WTC11 (cell line): Measurements from ENCODE around the gene ESR2. TPM values are rescaled to one million over a fixed set of nuclear protein-coding genes. Genes with fewer than 3 reads are reported as not detected.
"Not testable (repeated sequence)": the region's sequence is repeated elsewhere in the genome, so short reads cannot be mapped to it uniquely, and the experiment has no call there.

Experiments
- ATAC-seq: fragments of 200-7000 bp; cut with Tn5 transposase; 2 replicates; pipeline ENCODE4 v1.10.0; 2021; ENCODE audit warnings: mild to moderate bottlenecking, moderate library complexity
- CTCF ChIA-PET: fragments of 300-600 bp; sonication (Branson Sonifier 250); formaldehyde crosslinking; loops from one replicate; lab custom pipeline; 2021; ENCODE audit warnings: antibody characterized with exemption; lab: Charles Lee
- POLR2A ChIA-PET: fragments of 350-600 bp; sonication (Branson Sonifier 250); formaldehyde crosslinking; loops from one replicate; lab custom pipeline; 2021; ENCODE audit warnings: antibody characterized with exemption; lab: Charles Lee
- DNase-seq: peaks from one replicate; pipeline ENCODE4 v3.0.0; 2021; ENCODE audit warnings: low spot score
- H3K27ac Mint-ChIP-seq: 2 replicates; pipeline ENCODE4 v1.8.0; 2021; ENCODE audit warnings: mixed read lengths
- H3K27me3 Mint-ChIP-seq: 2 replicates; pipeline ENCODE4 v1.8.0; 2021; ENCODE audit warnings: low read depth, mild to moderate bottlenecking, moderate library complexity, mixed read lengths
- H3K36me3 Mint-ChIP-seq: 2 replicates; pipeline ENCODE4 v1.8.0; 2021; ENCODE audit warnings: mixed read lengths
- H3K4me1 Mint-ChIP-seq: 2 replicates; pipeline ENCODE4 v1.8.0; 2022; ENCODE audit warnings: mixed read lengths
- H3K4me3 Mint-ChIP-seq: 2 replicates; pipeline ENCODE4 v1.8.0; 2021; ENCODE audit warnings: mild to moderate bottlenecking, moderate library complexity, mixed read lengths
- H3K9me3 Mint-ChIP-seq: 2 replicates; pipeline ENCODE4 v1.8.0; 2021; ENCODE audit warnings: mixed read lengths
- ATF2 ChIP-seq: sonication (generic); formaldehyde crosslinking; IDR thresholded peaks from 2 replicates; pipeline ENCODE4 v1.8.1; 2022; ENCODE audit warnings: low read depth, missing genetic modification reagents, borderline replicate concordance
- GTF2I ChIP-seq: fragments of 250-450 bp; sonication (Bioruptor Pico); conservative IDR thresholded peaks from 2 replicates; pipeline ENCODE4 v1.4.0; 2021; ENCODE audit warnings: mild to moderate bottlenecking
- HMGXB4 ChIP-seq: sonication (generic); formaldehyde crosslinking; IDR thresholded peaks from 2 replicates; pipeline ENCODE4 v1.8.1; 2023; ENCODE audit warnings: mild to moderate bottlenecking, moderate library complexity, missing genetic modification reagents
- JAZF1 ChIP-seq: fragments of 250-450 bp; sonication (Bioruptor Pico); IDR thresholded peaks from 2 replicates; pipeline ENCODE4 v1.9.0; 2021; ENCODE audit warnings: moderate library complexity, mild to moderate bottlenecking, inconsistent platforms
- MXD4 ChIP-seq: fragments of 250-450 bp; sonication (Bioruptor Pico); IDR thresholded peaks from 2 replicates; pipeline ENCODE4 v1.8.0; 2021; ENCODE audit warnings: mild to moderate bottlenecking, moderate library complexity, borderline replicate concordance
- NR1H2 ChIP-seq: sonication (generic); formaldehyde crosslinking; IDR thresholded peaks from 2 replicates; pipeline ENCODE4 v1.9.0; 2021; ENCODE audit warnings: mild to moderate bottlenecking, moderate library complexity, missing genetic modification reagents
- OVOL2 ChIP-seq: fragments of 250-450 bp; sonication (Bioruptor Pico); IDR thresholded peaks from 2 replicates; pipeline ENCODE4 v1.9.0; 2021; ENCODE audit warnings: mild to moderate bottlenecking, borderline replicate concordance
- RORB ChIP-seq: fragments of 250-450 bp; sonication (Bioruptor Pico); IDR thresholded peaks from 2 replicates; pipeline ENCODE4 v1.9.0; 2021; ENCODE audit warnings: mild to moderate bottlenecking
- TEAD4 ChIP-seq: sonication (generic); formaldehyde crosslinking; IDR thresholded peaks from 2 replicates; pipeline ENCODE4 v1.8.0; 2022; ENCODE audit warnings: mild to moderate bottlenecking, missing genetic modification reagents
- ZNF121 ChIP-seq: sonication (generic); formaldehyde crosslinking; IDR thresholded peaks from 2 replicates; pipeline ENCODE4 v1.8.0; 2023; ENCODE audit warnings: missing genetic modification reagents
- ZNF219 ChIP-seq: sonication (generic); formaldehyde crosslinking; IDR thresholded peaks from 2 replicates; pipeline ENCODE4 v1.8.0; 2023; ENCODE audit warnings: missing genetic modification reagents, mild to moderate bottlenecking, borderline replicate concordance
- ZNF232 ChIP-seq: sonication (generic); formaldehyde crosslinking; IDR thresholded peaks from 2 replicates; pipeline ENCODE4 v1.8.0; 2022; ENCODE audit warnings: mild to moderate bottlenecking, missing genetic modification reagents
- ZNF263 ChIP-seq: sonication (generic); formaldehyde crosslinking; IDR thresholded peaks from 2 replicates; pipeline ENCODE4 v1.8.1; 2022; ENCODE audit warnings: low read depth, mild to moderate bottlenecking, moderate library complexity, missing genetic modification reagents
- ZNF317 ChIP-seq: sonication (generic); formaldehyde crosslinking; IDR thresholded peaks from 2 replicates; pipeline ENCODE4 v1.8.1; 2023; ENCODE audit warnings: low read depth, mild to moderate bottlenecking, moderate library complexity, missing genetic modification reagents, borderline replicate concordance
- total RNA-seq: library from RNA; stranded (reverse); gene quantifications from 3 replicates; pipeline ENCODE4 v1.2.3, GENCODE V29; 2021
- TF ChIP-seq, protein P1 (sequence below): sonication (generic); formaldehyde crosslinking; IDR thresholded peaks from 2 replicates; pipeline ENCODE4 v1.8.1; 2023; ENCODE audit warnings: mild to moderate bottlenecking, missing genetic modification reagents
- TF ChIP-seq, protein P2 (sequence below): sonication (generic); formaldehyde crosslinking; IDR thresholded peaks from 2 replicates; pipeline ENCODE4 v1.8.0; 2023; ENCODE audit warnings: missing genetic modification reagents
- TF ChIP-seq, protein P3 (sequence below): sonication (generic); formaldehyde crosslinking; IDR thresholded peaks from 2 replicates; pipeline ENCODE4 v1.8.1; 2023; ENCODE audit warnings: mild to moderate bottlenecking, missing genetic modification reagents, borderline replicate concordance
- TF ChIP-seq, protein P4 (sequence below): fragments of 250-450 bp; sonication (Bioruptor Pico); IDR thresholded peaks from 2 replicates; pipeline ENCODE4 v2.1.2; 2022; ENCODE audit warnings: mild to moderate bottlenecking, moderate library complexity
- TF ChIP-seq, protein P5 (sequence below): fragments of 250-450 bp; sonication (Bioruptor Pico); IDR thresholded peaks from 2 replicates; pipeline ENCODE4 v1.9.0; 2021; ENCODE audit warnings: mild to moderate bottlenecking, borderline replicate concordance
- TF ChIP-seq, protein P6 (sequence below): sonication (generic); formaldehyde crosslinking; IDR thresholded peaks from 2 replicates; pipeline ENCODE4 v1.8.1; 2023; ENCODE audit warnings: mild to moderate bottlenecking, missing genetic modification reagents, moderate library complexity

ESR2 gene
- total RNA-seq, 1 experiment from 2014 or later, result 0.50 TPM

DNA sequence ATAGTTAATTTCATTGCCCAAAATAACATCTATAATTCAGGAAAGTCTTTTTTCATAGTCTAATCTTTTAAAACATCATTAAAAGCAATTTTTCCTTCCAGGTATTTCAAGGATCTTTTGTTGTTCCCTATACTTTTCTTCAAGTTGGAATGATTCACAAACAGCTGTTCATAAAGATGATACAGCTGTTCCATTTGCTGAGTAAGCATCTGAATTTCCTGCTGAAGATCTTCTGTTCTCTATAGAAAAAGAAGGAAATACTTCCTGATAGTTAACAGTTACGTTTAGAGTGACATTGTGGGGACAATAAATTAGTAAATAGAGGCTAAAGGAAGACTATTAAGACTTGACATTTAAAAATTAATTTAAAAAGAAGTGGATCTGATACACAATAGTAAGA lies 30.3 kb upstream of the ESR2 start:
- POLR2A ChIA-PET, result no interaction called here
- H3K27ac Mint-ChIP-seq, result no peak overlapping the region
- no peaks in the 10 kb centered on the region for H3K27me3 Mint-ChIP-seq
- peaks cover 10% of the 10 kb centered on the region for H3K9me3 Mint-ChIP-seq
- peaks cover 8% of the 10 kb centered on the region for H3K4me1 Mint-ChIP-seq
- CTCF ChIA-PET, result interaction anchor here (0.6 kb wide), 1 partner anchor 26 kb away, joined by 3 read pairs; no protein-coding TSS in a partner anchor
- no peak overlapping the region for H3K4me3 Mint-ChIP-seq
- no peak for ATAC-seq
- no peak for TF ChIP-seq ATF2 (CRISPR knock-in tag)
- TF ChIP-seq ZNF263, result no peak
- no peak for TF ChIP-seq TEAD4 (CRISPR knock-in tag)
- TF ChIP-seq, protein P1, sequence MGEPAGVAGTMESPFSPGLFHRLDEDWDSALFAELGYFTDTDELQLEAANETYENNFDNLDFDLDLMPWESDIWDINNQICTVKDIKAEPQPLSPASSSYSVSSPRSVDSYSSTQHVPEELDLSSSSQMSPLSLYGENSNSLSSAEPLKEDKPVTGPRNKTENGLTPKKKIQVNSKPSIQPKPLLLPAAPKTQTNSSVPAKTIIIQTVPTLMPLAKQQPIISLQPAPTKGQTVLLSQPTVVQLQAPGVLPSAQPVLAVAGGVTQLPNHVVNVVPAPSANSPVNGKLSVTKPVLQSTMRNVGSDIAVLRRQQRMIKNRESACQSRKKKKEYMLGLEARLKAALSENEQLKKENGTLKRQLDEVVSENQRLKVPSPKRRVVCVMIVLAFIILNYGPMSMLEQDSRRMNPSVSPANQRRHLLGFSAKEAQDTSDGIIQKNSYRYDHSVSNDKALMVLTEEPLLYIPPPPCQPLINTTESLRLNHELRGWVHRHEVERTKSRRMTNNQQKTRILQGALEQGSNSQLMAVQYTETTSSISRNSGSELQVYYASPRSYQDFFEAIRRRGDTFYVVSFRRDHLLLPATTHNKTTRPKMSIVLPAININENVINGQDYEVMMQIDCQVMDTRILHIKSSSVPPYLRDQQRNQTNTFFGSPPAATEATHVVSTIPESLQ (CRISPR knock-in tag), result no peak
- TF ChIP-seq, protein P2, sequence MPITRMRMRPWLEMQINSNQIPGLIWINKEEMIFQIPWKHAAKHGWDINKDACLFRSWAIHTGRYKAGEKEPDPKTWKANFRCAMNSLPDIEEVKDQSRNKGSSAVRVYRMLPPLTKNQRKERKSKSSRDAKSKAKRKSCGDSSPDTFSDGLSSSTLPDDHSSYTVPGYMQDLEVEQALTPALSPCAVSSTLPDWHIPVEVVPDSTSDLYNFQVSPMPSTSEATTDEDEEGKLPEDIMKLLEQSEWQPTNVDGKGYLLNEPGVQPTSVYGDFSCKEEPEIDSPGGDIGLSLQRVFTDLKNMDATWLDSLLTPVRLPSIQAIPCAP, result no peak
- TF ChIP-seq JAZF1, result no peak
- no peak for TF ChIP-seq HMGXB4 (CRISPR knock-in tag)
- TF ChIP-seq ZNF232, result no peak
- TF ChIP-seq ZNF317 (CRISPR knock-in tag), result no peak
- no peak for TF ChIP-seq ZNF121 (CRISPR knock-in tag)
- TF ChIP-seq, protein P3, sequence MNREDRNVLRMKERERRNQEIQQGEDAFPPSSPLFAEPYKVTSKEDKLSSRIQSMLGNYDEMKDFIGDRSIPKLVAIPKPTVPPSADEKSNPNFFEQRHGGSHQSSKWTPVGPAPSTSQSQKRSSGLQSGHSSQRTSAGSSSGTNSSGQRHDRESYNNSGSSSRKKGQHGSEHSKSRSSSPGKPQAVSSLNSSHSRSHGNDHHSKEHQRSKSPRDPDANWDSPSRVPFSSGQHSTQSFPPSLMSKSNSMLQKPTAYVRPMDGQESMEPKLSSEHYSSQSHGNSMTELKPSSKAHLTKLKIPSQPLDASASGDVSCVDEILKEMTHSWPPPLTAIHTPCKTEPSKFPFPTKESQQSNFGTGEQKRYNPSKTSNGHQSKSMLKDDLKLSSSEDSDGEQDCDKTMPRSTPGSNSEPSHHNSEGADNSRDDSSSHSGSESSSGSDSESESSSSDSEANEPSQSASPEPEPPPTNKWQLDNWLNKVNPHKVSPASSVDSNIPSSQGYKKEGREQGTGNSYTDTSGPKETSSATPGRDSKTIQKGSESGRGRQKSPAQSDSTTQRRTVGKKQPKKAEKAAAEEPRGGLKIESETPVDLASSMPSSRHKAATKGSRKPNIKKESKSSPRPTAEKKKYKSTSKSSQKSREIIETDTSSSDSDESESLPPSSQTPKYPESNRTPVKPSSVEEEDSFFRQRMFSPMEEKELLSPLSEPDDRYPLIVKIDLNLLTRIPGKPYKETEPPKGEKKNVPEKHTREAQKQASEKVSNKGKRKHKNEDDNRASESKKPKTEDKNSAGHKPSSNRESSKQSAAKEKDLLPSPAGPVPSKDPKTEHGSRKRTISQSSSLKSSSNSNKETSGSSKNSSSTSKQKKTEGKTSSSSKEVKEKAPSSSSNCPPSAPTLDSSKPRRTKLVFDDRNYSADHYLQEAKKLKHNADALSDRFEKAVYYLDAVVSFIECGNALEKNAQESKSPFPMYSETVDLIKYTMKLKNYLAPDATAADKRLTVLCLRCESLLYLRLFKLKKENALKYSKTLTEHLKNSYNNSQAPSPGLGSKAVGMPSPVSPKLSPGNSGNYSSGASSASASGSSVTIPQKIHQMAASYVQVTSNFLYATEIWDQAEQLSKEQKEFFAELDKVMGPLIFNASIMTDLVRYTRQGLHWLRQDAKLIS (CRISPR knock-in tag), result no peak
- TF ChIP-seq RORB (CRISPR knock-in tag), result no peak
- TF ChIP-seq, protein P4, sequence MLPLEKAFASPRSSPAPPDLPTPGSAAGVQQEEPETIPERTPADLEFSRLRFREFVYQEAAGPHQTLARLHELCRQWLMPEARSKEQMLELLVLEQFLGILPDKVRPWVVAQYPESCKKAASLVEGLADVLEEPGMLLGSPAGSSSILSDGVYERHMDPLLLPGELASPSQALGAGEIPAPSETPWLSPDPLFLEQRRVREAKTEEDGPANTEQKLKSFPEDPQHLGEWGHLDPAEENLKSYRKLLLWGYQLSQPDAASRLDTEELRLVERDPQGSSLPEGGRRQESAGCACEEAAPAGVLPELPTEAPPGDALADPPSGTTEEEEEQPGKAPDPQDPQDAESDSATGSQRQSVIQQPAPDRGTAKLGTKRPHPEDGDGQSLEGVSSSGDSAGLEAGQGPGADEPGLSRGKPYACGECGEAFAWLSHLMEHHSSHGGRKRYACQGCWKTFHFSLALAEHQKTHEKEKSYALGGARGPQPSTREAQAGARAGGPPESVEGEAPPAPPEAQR (CRISPR knock-in tag), result no peak
- no peak for TF ChIP-seq GTF2I
- TF ChIP-seq, protein P5, sequence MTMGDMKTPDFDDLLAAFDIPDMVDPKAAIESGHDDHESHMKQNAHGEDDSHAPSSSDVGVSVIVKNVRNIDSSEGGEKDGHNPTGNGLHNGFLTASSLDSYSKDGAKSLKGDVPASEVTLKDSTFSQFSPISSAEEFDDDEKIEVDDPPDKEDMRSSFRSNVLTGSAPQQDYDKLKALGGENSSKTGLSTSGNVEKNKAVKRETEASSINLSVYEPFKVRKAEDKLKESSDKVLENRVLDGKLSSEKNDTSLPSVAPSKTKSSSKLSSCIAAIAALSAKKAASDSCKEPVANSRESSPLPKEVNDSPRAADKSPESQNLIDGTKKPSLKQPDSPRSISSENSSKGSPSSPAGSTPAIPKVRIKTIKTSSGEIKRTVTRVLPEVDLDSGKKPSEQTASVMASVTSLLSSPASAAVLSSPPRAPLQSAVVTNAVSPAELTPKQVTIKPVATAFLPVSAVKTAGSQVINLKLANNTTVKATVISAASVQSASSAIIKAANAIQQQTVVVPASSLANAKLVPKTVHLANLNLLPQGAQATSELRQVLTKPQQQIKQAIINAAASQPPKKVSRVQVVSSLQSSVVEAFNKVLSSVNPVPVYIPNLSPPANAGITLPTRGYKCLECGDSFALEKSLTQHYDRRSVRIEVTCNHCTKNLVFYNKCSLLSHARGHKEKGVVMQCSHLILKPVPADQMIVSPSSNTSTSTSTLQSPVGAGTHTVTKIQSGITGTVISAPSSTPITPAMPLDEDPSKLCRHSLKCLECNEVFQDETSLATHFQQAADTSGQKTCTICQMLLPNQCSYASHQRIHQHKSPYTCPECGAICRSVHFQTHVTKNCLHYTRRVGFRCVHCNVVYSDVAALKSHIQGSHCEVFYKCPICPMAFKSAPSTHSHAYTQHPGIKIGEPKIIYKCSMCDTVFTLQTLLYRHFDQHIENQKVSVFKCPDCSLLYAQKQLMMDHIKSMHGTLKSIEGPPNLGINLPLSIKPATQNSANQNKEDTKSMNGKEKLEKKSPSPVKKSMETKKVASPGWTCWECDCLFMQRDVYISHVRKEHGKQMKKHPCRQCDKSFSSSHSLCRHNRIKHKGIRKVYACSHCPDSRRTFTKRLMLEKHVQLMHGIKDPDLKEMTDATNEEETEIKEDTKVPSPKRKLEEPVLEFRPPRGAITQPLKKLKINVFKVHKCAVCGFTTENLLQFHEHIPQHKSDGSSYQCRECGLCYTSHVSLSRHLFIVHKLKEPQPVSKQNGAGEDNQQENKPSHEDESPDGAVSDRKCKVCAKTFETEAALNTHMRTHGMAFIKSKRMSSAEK, result no peak
- TF ChIP-seq ZNF219 (CRISPR knock-in tag), result no peak
- TF ChIP-seq MXD4 (CRISPR knock-in tag), result no peak
- no peak for TF ChIP-seq OVOL2 (CRISPR knock-in tag)
- TF ChIP-seq, protein P6, sequence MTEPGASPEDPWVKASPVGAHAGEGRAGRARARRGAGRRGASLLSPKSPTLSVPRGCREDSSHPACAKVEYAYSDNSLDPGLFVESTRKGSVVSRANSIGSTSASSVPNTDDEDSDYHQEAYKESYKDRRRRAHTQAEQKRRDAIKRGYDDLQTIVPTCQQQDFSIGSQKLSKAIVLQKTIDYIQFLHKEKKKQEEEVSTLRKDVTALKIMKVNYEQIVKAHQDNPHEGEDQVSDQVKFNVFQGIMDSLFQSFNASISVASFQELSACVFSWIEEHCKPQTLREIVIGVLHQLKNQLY (CRISPR knock-in tag), result no peak
- no peak for TF ChIP-seq NR1H2 (CRISPR knock-in tag)
- DNase-seq, result no peak
- no peaks in the 10 kb centered on the region for H3K36me3 Mint-ChIP-seq

- ATAC-seq, POLR2A ChIA-PET: not testable (repeated sequence)
These were observed 26.2 kb upstream of the ESR2 start for GRCh38 chr14:64320362-64320761.

More at GRCh38 chr14:64320362-64320761, 26.2 kb upstream of the ESR2 start:
- H3K9me3 Mint-ChIP-seq, H3K4me1 Mint-ChIP-seq, H3K4me3 Mint-ChIP-seq, H3K27ac Mint-ChIP-seq, H3K27me3 Mint-ChIP-seq, DNase-seq, H3K36me3 Mint-ChIP-seq, CTCF ChIA-PET: not testable (repeated sequence)
